ENCODE data around the gene TAF1L.

TAF1L gene

GRCh38 chr9:32590898-32591297 is 44.6 kb downstream of the TAF1L start:
- Histone ChIP-seq H2AFZ (no peak overlapping the region), H3K27me3 (ENCODE audit: control insufficient read depth, insufficient read depth, low read length) (no peaks in the 10 kb centered on the region), H3K4me3 (ENCODE audit: low read depth, low read length) (no peak overlapping the region), H3K9me3 (ENCODE audit: control insufficient read depth, low read length) (no peaks in the 10 kb centered on the region), H3K4me2 (ENCODE audit: low read length) (no peak overlapping the region), H3K79me2 (no peaks in the 10 kb centered on the region), H3K36me3 (ENCODE audit: control insufficient read depth, insufficient read depth, low read length) (no peaks in the 10 kb centered on the region), H3K9ac (no peak overlapping the region), H3K27ac (no peak overlapping the region), H3K4me1 (no peaks in the 10 kb centered on the region)
- no peak for TF ChIP-seq CTCF (IDR thresholded peaks at IDR 0.05)

- Histone ChIP-seq H3K36me3 (ENCODE audit: control insufficient read depth, insufficient read depth, low read length) (no peaks in the 10 kb centered on the region), H3K79me2 (no peaks in the 10 kb centered on the region)
Observed at GRCh38 chr9:32590476-32590875, 45.0 kb downstream of the TAF1L start.

GRCh38 chr9:32589083-32589723 is 46.3 kb downstream of the TAF1L start:
- H3K4me1 ChIP-seq = no peaks in the 10 kb centered on the region
- no peaks in the 10 kb centered on the region for H3K27me3 ChIP-seq (ENCODE audit: control insufficient read depth, insufficient read depth, low read length)
- H2AFZ ChIP-seq = no peak overlapping the region
- no peak overlapping the region for H3K4me2 ChIP-seq (ENCODE audit: low read length)
- H3K79me2 ChIP-seq = no peaks in the 10 kb centered on the region
- H3K4me3 ChIP-seq (ENCODE audit: low read depth, low read length) = no peak overlapping the region
- peak; percentile 31 for TF ChIP-seq CTCF (IDR thresholded peaks at IDR 0.05)
- no peaks in the 10 kb centered on the region for H3K9me3 ChIP-seq (ENCODE audit: control insufficient read depth, low read length)
- no peak overlapping the region for H3K27ac ChIP-seq
- H3K9ac ChIP-seq = no peak overlapping the region
- H3K36me3 ChIP-seq (ENCODE audit: control insufficient read depth, insufficient read depth, low read length) = no peaks in the 10 kb centered on the region

More at GRCh38 chr9:32590476-32590875, 45.0 kb downstream of the TAF1L start:
- Histone ChIP-seq H3K27me3 (ENCODE audit: control insufficient read depth, insufficient read depth, low read length) (no peaks in the 10 kb centered on the region), H3K9ac (no peak overlapping the region), H3K9me3 (ENCODE audit: control insufficient read depth, low read length) (no peaks in the 10 kb centered on the region), H3K4me3 (ENCODE audit: low read depth, low read length) (no peak overlapping the region), H3K4me2 (ENCODE audit: low read length) (no peak overlapping the region), H3K4me1 (no peaks in the 10 kb centered on the region), H3K27ac (no peak overlapping the region), H2AFZ (no peak overlapping the region)
- TF ChIP-seq CTCF (IDR thresholded peaks at IDR 0.05) = no peak

- H2AFZ ChIP-seq = no peak overlapping the region
- no peak overlapping the region for H3K27ac ChIP-seq
- TF ChIP-seq CTCF (IDR thresholded peaks at IDR 0.05) = no peak
- no peak overlapping the region for H3K9ac ChIP-seq
- no peak overlapping the region for H3K4me2 ChIP-seq (ENCODE audit: low read length)
- no peaks in the 10 kb centered on the region for H3K36me3 ChIP-seq (ENCODE audit: control insufficient read depth, insufficient read depth, low read length)
- H3K79me2 ChIP-seq = no peaks in the 10 kb centered on the region
- H3K9me3 ChIP-seq (ENCODE audit: control insufficient read depth, low read length) = no peaks in the 10 kb centered on the region
- H3K4me1 ChIP-seq = no peaks in the 10 kb centered on the region
- H3K4me3 ChIP-seq (ENCODE audit: low read depth, low read length) = no peak overlapping the region
- no peaks in the 10 kb centered on the region for H3K27me3 ChIP-seq (ENCODE audit: control insufficient read depth, insufficient read depth, low read length)
Observed at GRCh38 chr9:32587901-32588300, 47.6 kb downstream of the TAF1L start.

- no peak overlapping the region for H3K9ac ChIP-seq
- no peak overlapping the region for H3K27ac ChIP-seq
- H3K9me3 ChIP-seq (ENCODE audit: control insufficient read depth, low read length) = no peaks in the 10 kb centered on the region
- no peaks in the 10 kb centered on the region for H3K36me3 ChIP-seq (ENCODE audit: control insufficient read depth, insufficient read depth, low read length)
- H3K27me3 ChIP-seq (ENCODE audit: control insufficient read depth, insufficient read depth, low read length) = no peaks in the 10 kb centered on the region
- no peaks in the 10 kb centered on the region for H3K79me2 ChIP-seq
- no peak overlapping the region for H3K4me2 ChIP-seq (ENCODE audit: low read length)
- H2AFZ ChIP-seq = no peak overlapping the region
- H3K4me3 ChIP-seq (ENCODE audit: low read depth, low read length) = no peak overlapping the region
- H3K4me1 ChIP-seq = no peaks in the 10 kb centered on the region
- TF ChIP-seq CTCF (IDR thresholded peaks at IDR 0.05) = no peak
Observed at GRCh38 chr9:32584784-32585183, 50.7 kb downstream of the TAF1L start.

Data from parathyroid adenoma (tissue), 2 donors.